Endodermal cell (in vitro differentiated cells): ENCODE measurements around the gene DDX10. TPM values are rescaled to one million over a fixed set of nuclear protein-coding genes. Genes with fewer than 3 reads are reported as not detected.

Source experiments
- DNase-seq: peaks from one replicate; pipeline ENCODE4 v3.0.0-alpha.2; 2017
- H3K27ac ChIP-seq: 2 replicates; pipeline ENCODE4 v1.5.1; 2013; ENCODE audit warnings: mild to moderate bottlenecking, low read depth, low read length, moderate library complexity
- H3K27me3 ChIP-seq: 2 replicates; pipeline ENCODE4 v1.6.1; 2013; ENCODE audit warnings: mild to moderate bottlenecking, low read length, moderate library complexity; ENCODE audit not compliant: insufficient read depth, control insufficient read depth, poor library complexity, severe bottlenecking
- H3K36me3 ChIP-seq: 2 replicates; pipeline ENCODE4 v1.7.0; 2013; ENCODE audit warnings: mild to moderate bottlenecking, low read length, moderate library complexity; ENCODE audit not compliant: control insufficient read depth, insufficient read depth
- H3K4me1 ChIP-seq: one replicate; pipeline ENCODE4 v1.7.0; 2013; ENCODE audit warnings: low read length; ENCODE audit not compliant: control insufficient read depth, insufficient read depth
- H3K4me3 ChIP-seq: 2 replicates; pipeline ENCODE4 v1.5.1; 2013; ENCODE audit warnings: mild to moderate bottlenecking, low read length, moderate library complexity
- H3K9ac ChIP-seq: 2 replicates; pipeline ENCODE4 v1.6.1; 2013; ENCODE audit warnings: mild to moderate bottlenecking, low read length, moderate library complexity; ENCODE audit not compliant: poor library complexity, severe bottlenecking; ENCODE audit errors: extremely low read depth
- H3K9me3 ChIP-seq: 2 replicates; pipeline ENCODE4 v1.6.1; 2013; ENCODE audit warnings: mild to moderate bottlenecking, low read length, moderate library complexity; ENCODE audit not compliant: control insufficient read depth
- H3K27ac Mint-ChIP-seq: 2 replicates; pipeline ENCODE4 v1.8.0; 2020; ENCODE audit warnings: mixed read lengths
- H3K27me3 Mint-ChIP-seq: 2 replicates; pipeline ENCODE4 v1.8.0; 2021; ENCODE audit warnings: mild to moderate bottlenecking, mixed read lengths; ENCODE audit not compliant: insufficient read depth
- H3K36me3 Mint-ChIP-seq: 2 replicates; pipeline ENCODE4 v1.8.0; 2020; ENCODE audit warnings: low read depth, mixed read lengths
- H3K4me1 Mint-ChIP-seq: 2 replicates; pipeline ENCODE4 v1.8.0; 2020; ENCODE audit warnings: mixed read lengths
- H3K4me3 Mint-ChIP-seq: 2 replicates; pipeline ENCODE4 v1.8.0; 2020; ENCODE audit warnings: mild to moderate bottlenecking, moderate library complexity, mixed read lengths
- H3K9me3 Mint-ChIP-seq: 2 replicates; pipeline ENCODE4 v1.8.0; 2020; ENCODE audit warnings: mild to moderate bottlenecking, mixed read lengths
- CTCF ChIP-seq: fragments of 200-600 bp; sonication (generic); conservative IDR thresholded peaks from 2 replicates; pipeline ENCODE4 v1.5.0; 2021; ENCODE audit warnings: antibody characterized with exemption, mild to moderate bottlenecking
- WGBS, 2 experiments: methylation state at CpG; one replicate each; pipeline versions ENCODE4 v1.1.5 to v1.1.7; 2013; ENCODE audit warnings: missing lambda C conversion rate in 2 of 2, mixed read lengths in 1 of 2; ENCODE audit not compliant: insufficient coverage in 1 of 2, insufficient read length in 1 of 2; 5-methylcytosine and 5-hydroxymethylcytosine counted together
- total RNA-seq, 2 donors: library from RNA; stranded (reverse); fragmentation: NEBNext Ultra II Directional in 1 of 2; extraction: Animal tissue kit (Norgen Biotek cat#: 25700) in 1 of 2; gene quantifications; 2 replicates in 1 of 2; 3 replicates in 1 of 2; pipeline ENCODE4 v1.2.1, GENCODE V29; 2021

The DDX10 gene
- total RNA-seq, 2 donors from 2014 or later = 31.1 to 32.7 TPM

GRCh38 chr11:108985236-108985944 is 320.5 kb downstream of the DDX10 start:
- Histone ChIP-seq H3K27me3 (no peaks in the 10 kb centered on the region), H3K27ac (no peak overlapping the region), H3K36me3 (no peaks in the 10 kb centered on the region), H3K4me3 (no peak overlapping the region), H3K4me1 (no peaks in the 10 kb centered on the region), H3K9ac (no peak overlapping the region), H3K9me3 (peaks cover 4% of the 10 kb centered on the region)
- Mint-ChIP-seq H3K9me3 (peaks cover 9% of the 10 kb centered on the region), H3K4me1 (no peaks in the 10 kb centered on the region), H3K27me3 (no peaks in the 10 kb centered on the region), H3K27ac (no peak overlapping the region), H3K4me3 (no peak overlapping the region), H3K36me3 (no peaks in the 10 kb centered on the region)
- no peak for DNase-seq
- 81% methylated on average over 2 of the region's 3 CpGs; no CpG with 5 or more reads in 1 of the 2 experiments for WGBS, 2 experiments
- no peak for TF ChIP-seq CTCF

GRCh38 chr11:108985945-108986279 is 321.0 kb downstream of the DDX10 start:
- Histone ChIP-seq H3K4me3 (no peak overlapping the region), H3K4me1 (no peaks in the 10 kb centered on the region)

More at GRCh38 chr11:108985945-108986279, 321.0 kb downstream of the DDX10 start:
- H3K4me1 Mint-ChIP-seq = no peaks in the 10 kb centered on the region
- Histone ChIP-seq H3K9ac (no peak overlapping the region), H3K36me3 (no peaks in the 10 kb centered on the region), H3K27me3 (no peaks in the 10 kb centered on the region), H3K27ac (no peak overlapping the region), H3K9me3 (peaks cover 4% of the 10 kb centered on the region)
- H3K27me3 Mint-ChIP-seq = no peaks in the 10 kb centered on the region
- H3K4me3 Mint-ChIP-seq = no peak overlapping the region
- H3K36me3 Mint-ChIP-seq = no peaks in the 10 kb centered on the region
- H3K27ac Mint-ChIP-seq = no peak overlapping the region
- H3K9me3 Mint-ChIP-seq = peaks cover 10% of the 10 kb centered on the region
- WGBS, 2 experiments = 70% methylated on average over 1 of the region's 1 CpG; no CpG with 5 or more reads in 1 of the 2 experiments
- DNase-seq = no peak
- TF ChIP-seq CTCF = no peak

Other genes with a start within 250 kb of the DDX10 start
- 1 to 10 TPM; 1.3 to 2.8 TPM for gene C11orf65, start 197.5 kb upstream of the DDX10 start, total RNA-seq
- gene POGLUT3, start 166.7 kb upstream of the DDX10 start, total RNA-seq = 10 to 100 TPM; 22.0 to 28.7 TPM
- 1 to 10 TPM; 4.8 to 6.4 TPM for gene EXPH5, start 71.3 kb upstream of the DDX10 start, total RNA-seq